SK-N-SH treated with all-trans-retinoic acid at 6 μM for 48 hours (cell line): ENCODE results near the gene ZHX3.

Experiments used
- CREB5 ChIP-seq: fragments of 250-450 bp; sonication (Bioruptor Pico); IDR thresholded peaks from 2 replicates; pipeline ENCODE4 v1.5.1; 2020; ENCODE audit warnings: low read depth, mild to moderate bottlenecking, moderate library complexity
- PATZ1 ChIP-seq: fragments of 250-450 bp; sonication (Bioruptor Pico); IDR thresholded peaks from 2 replicates; pipeline ENCODE4 v1.8.0; 2020; ENCODE audit warnings: mild to moderate bottlenecking, moderate library complexity, borderline replicate concordance
- PPARA ChIP-seq: fragments of 250-450 bp; sonication (Bioruptor Pico); IDR thresholded peaks from 2 replicates; pipeline ENCODE4 v1.5.0; 2020; ENCODE audit warnings: mild to moderate bottlenecking, borderline replicate concordance
- TOX ChIP-seq: fragments of 250-450 bp; sonication (Bioruptor Pico); IDR thresholded peaks from 2 replicates; pipeline ENCODE4 v1.8.0; 2021; ENCODE audit warnings: mild to moderate bottlenecking, moderate library complexity, borderline replicate concordance
- ZFP3 ChIP-seq: fragments of 250-450 bp; sonication (Bioruptor Pico); IDR thresholded peaks from 2 replicates; pipeline ENCODE4 v1.5.0; 2020; ENCODE audit warnings: mild to moderate bottlenecking, moderate library complexity

GRCh38 chr20:41145821-41146620 lies 171.5 kb downstream of the ZHX3 start:
- TF ChIP-seq TOX (CRISPR knock-in tag) (no peak), PPARA (CRISPR knock-in tag) (no peak), CREB5 (CRISPR knock-in tag) (no peak), PATZ1 (CRISPR knock-in tag) (no peak), ZFP3 (CRISPR knock-in tag) (no peak)
